ENCODE data around the gene SESN3.

DNA sequence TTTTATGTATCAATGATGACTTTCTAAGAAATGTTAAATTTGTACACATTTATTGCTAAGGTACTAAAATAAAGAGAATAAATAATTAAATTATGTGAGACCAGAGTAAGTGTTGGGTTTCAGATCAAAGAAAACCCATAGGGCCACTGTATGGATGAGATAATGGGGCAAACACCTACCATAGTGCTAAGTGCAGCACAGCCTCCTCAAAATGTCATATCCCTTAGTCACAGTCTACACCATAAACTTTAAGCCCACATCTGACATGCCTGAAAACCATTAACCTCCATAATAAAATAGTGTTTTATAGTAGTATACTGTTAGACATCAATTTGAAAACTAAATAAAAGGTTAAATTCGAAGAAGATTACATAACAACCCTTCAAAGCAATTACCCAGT lies 37.5 kb downstream of the SESN3 start:
- TF ChIP-seq CTCF (conservative IDR thresholded peaks at IDR 0.05; ENCODE audit: low read depth, low read length) (no peak), EZH2 (IDR thresholded peaks at IDR 0.05; ENCODE audit: borderline replicate concordance, low read depth, low read length, poor library complexity, severe bottlenecking) (no peak)

Data from A673 (cell line).